ENCODE measurements around the gene MGAM2. TPM values are rescaled to one million over a fixed set of nuclear protein-coding genes. Genes with fewer than 3 reads are reported as not detected.
"Not testable (repeated sequence)": the region's sequence is repeated elsewhere in the genome, so short reads cannot be mapped to it uniquely, and the experiment has no call there.

MGAM2 gene
- 2.9 TPM for total RNA-seq

GRCh38 chr7:142111499-142111898, at the start of gene MGAM2:
Gene MGAM2, plus strand, starts transcription at chr7:142111718. Its CDS starts 5,156 bp downstream, at chr7:142116874.
- intact Hi-C loops (cut with DNase I) = no loop called here
- no peak for DNase-seq (ENCODE audit: low spot score)

GRCh38 chr7:142063551-142064442, 47.7 kb upstream of the MGAM2 start:
- DNase-seq (ENCODE audit: low spot score) (no peak), ATAC-seq (no peak)
- intact Hi-C loops (cut with DNase I) = loop anchor here (5.0 kb wide), 1 partner anchor 34 kb away; no protein-coding TSS in a partner anchor

More at GRCh38 chr7:142111499-142111898, at the start of gene MGAM2:
- no peak for ATAC-seq

GRCh38 chr7:142066536-142066935, 45.0 kb upstream of the MGAM2 start:
- DNase-seq (ENCODE audit: low spot score) (no peak), ATAC-seq (no peak)
- intact Hi-C loops (cut with DNase I) = no loop called here

GRCh38 chr7:142077762-142078161, 33.8 kb upstream of the MGAM2 start:
- intact Hi-C loops (cut with DNase I) = no loop called here
- DNase-seq (ENCODE audit: low spot score) (no peak), ATAC-seq (no peak)

- intact Hi-C loops (cut with DNase I) = no loop called here
- ATAC-seq (no peak), DNase-seq (ENCODE audit: low spot score) (no peak)
These were observed 27.9 kb upstream of the MGAM2 start for GRCh38 chr7:142083605-142084004.

GRCh38 chr7:142085428-142085827, 26.1 kb upstream of the MGAM2 start:
- ATAC-seq = no peak
- DNase-seq (ENCODE audit: low spot score) = no peak
- intact Hi-C loops (cut with DNase I) = no loop called here

GRCh38 chr7:142088022-142088714, 23.4 kb upstream of the MGAM2 start:
- ATAC-seq = no peak
- intact Hi-C loops (cut with DNase I) = no loop called here
- no peak for DNase-seq (ENCODE audit: low spot score)

- DNase-seq (ENCODE audit: low spot score) = no peak
- ATAC-seq = no peak
- intact Hi-C loops (cut with DNase I) = no loop called here
These were observed 22.5 kb upstream of the MGAM2 start for GRCh38 chr7:142089035-142089434.

GRCh38 chr7:142091961-142092360, 19.6 kb upstream of the MGAM2 start:
- intact Hi-C loops (cut with DNase I) = no loop called here
- DNase-seq (ENCODE audit: low spot score) = no peak
- no peak for ATAC-seq

GRCh38 chr7:142094861-142095260, 16.7 kb upstream of the MGAM2 start:
- intact Hi-C loops (cut with DNase I) = loop anchor here (5.0 kb wide), 1 partner anchor 33 kb away; no protein-coding TSS in a partner anchor
- DNase-seq (ENCODE audit: low spot score) (no peak), ATAC-seq (no peak)

- no peak for DNase-seq (ENCODE audit: low spot score)
- no peak for ATAC-seq
- intact Hi-C loops (cut with DNase I) = loop anchor here (5.0 kb wide), 1 partner anchor 35 kb away; no protein-coding TSS in a partner anchor
These were observed 13.9 kb upstream of the MGAM2 start for GRCh38 chr7:142097571-142097970.

GRCh38 chr7:142098004-142098403, 13.5 kb upstream of the MGAM2 start:
- DNase-seq (ENCODE audit: low spot score) (no peak), ATAC-seq (no peak)
- intact Hi-C loops (cut with DNase I) = loop anchor here (5.0 kb wide), 1 partner anchor 36 kb away; no protein-coding TSS in a partner anchor

- not testable (repeated sequence) for ATAC-seq; DNase-seq (ENCODE audit: low spot score)
- intact Hi-C loops (cut with DNase I) = loop anchor here (5.0 kb wide), 1 partner anchor 37 kb away; no protein-coding TSS in a partner anchor
These were observed 12.2 kb upstream of the MGAM2 start for GRCh38 chr7:142099347-142099746.

GRCh38 chr7:142100634-142101033, 10.9 kb upstream of the MGAM2 start:
- intact Hi-C loops (cut with DNase I) = no loop called here

GRCh38 chr7:142101794-142102193, 9.7 kb upstream of the MGAM2 start:
- intact Hi-C loops (cut with DNase I); DNase-seq (ENCODE audit: low spot score); ATAC-seq: not testable (repeated sequence)

More at GRCh38 chr7:142100634-142101033, 10.9 kb upstream of the MGAM2 start:
- DNase-seq (ENCODE audit: low spot score) (no peak), ATAC-seq (no peak)

GRCh38 chr7:142104550-142105527, 6.7 kb upstream of the MGAM2 start:
- ATAC-seq (peak; percentile 56), DNase-seq (ENCODE audit: low spot score) (no peak)
- intact Hi-C loops (cut with DNase I) = no loop called here

- no peak for DNase-seq (ENCODE audit: low spot score)
- intact Hi-C loops (cut with DNase I) = no loop called here
- ATAC-seq = no peak
These were observed 2.6 kb upstream of the MGAM2 start for GRCh38 chr7:142108728-142109505.

- DNase-seq (ENCODE audit: low spot score) = no peak
- intact Hi-C loops (cut with DNase I) = no loop called here
- no peak for ATAC-seq
These were observed 1.4 kb upstream of the MGAM2 start for GRCh38 chr7:142110098-142110497.
